IMR-90 (cell line): ENCODE results near the gene HOXB7. TPM values are rescaled to one million over a fixed set of nuclear protein-coding genes. Genes with fewer than 3 reads are reported as not detected.

Experiments used
- ATAC-seq: fragments of 200-7000 bp; cut with Tn5 transposase; 2 replicates; pipeline ENCODE4 v1.9.1; 2020; ENCODE audit warnings: low read depth, mild to moderate bottlenecking, moderate library complexity
- BruUV-seq: library from RNA; stranded (reverse); fragments of 400-500 nt; replicated peaks from 2 replicates; lab custom pipeline; 2021; lab: Mats Ljungman, UMichigan
- CTCF ChIA-PET: fragments of 300-600 bp; formaldehyde crosslinking; extraction: SDS; loops from one replicate; lab custom pipeline; 2021; ENCODE audit warnings: antibody characterized with exemption; lab: Yijun Ruan, JAX
- POLR2A ChIA-PET: fragments of 300-600 bp; sonication (Branson Sonifier 250); formaldehyde crosslinking; loops from one replicate; lab custom pipeline; 2022; ENCODE audit warnings: antibody characterized with exemption; ENCODE audit not compliant: unreplicated experiment; lab: Charles Lee
- DNase-seq: peaks from one replicate; pipeline ENCODE4 v3.0.0; 2013
- H2AFZ ChIP-seq: replicated peaks from 2 replicates; pipeline ENCODE3; 2013; ENCODE audit warnings: low read length, mild to moderate bottlenecking; ENCODE audit not compliant: poor library complexity
- H2AK5ac ChIP-seq: 2 replicates; pipeline ENCODE4 v1.6.1; 2013; ENCODE audit warnings: low read depth, low read length, inconsistent platforms
- H2AK9ac ChIP-seq: replicated peaks from 2 replicates; pipeline ENCODE3; 2013; ENCODE audit warnings: mild to moderate bottlenecking, low read depth, low read length, moderate library complexity; ENCODE audit not compliant: poor library complexity
- H2BK120ac ChIP-seq: 2 replicates; pipeline ENCODE4 v1.6.1; 2013; ENCODE audit warnings: low read depth, low read length, inconsistent platforms
- H2BK15ac ChIP-seq: 3 replicates; pipeline ENCODE4 v1.6.1; 2013; ENCODE audit warnings: low read depth, low read length, inconsistent platforms
- H2BK20ac ChIP-seq: 2 replicates; pipeline ENCODE4 v1.6.1; 2013; ENCODE audit warnings: low read depth, mild to moderate bottlenecking, inconsistent platforms, low read length, moderate library complexity
- H2BK5ac ChIP-seq: 2 replicates; pipeline ENCODE4 v1.6.1; 2013; ENCODE audit warnings: mild to moderate bottlenecking, low read depth, low read length, inconsistent platforms; ENCODE audit not compliant: poor library complexity, severe bottlenecking
- H3K14ac ChIP-seq: replicated peaks from 2 replicates; pipeline ENCODE4 v1.6.1; 2013; ENCODE audit warnings: low read depth, low read length, inconsistent platforms
- H3K18ac ChIP-seq: 2 replicates; pipeline ENCODE4 v1.6.1; 2013; ENCODE audit warnings: low read depth, low read length, control low read depth
- H3K23ac ChIP-seq: 2 replicates; pipeline ENCODE4 v1.6.1; 2013; ENCODE audit warnings: low read depth, low read length, inconsistent platforms
- H3K27ac ChIP-seq: 2 replicates; pipeline ENCODE4 v1.5.1; 2013; ENCODE audit warnings: mild to moderate bottlenecking, control low read depth, low read length; ENCODE audit not compliant: insufficient read depth
- H3K27me3 ChIP-seq: 2 replicates; pipeline ENCODE4 v1.6.1; 2013; ENCODE audit warnings: low read length; ENCODE audit not compliant: control insufficient read depth, insufficient read depth
- H3K36me3 ChIP-seq: 2 replicates; pipeline ENCODE4 v1.6.1; 2013; ENCODE audit warnings: low read length, mixed read lengths; ENCODE audit not compliant: control insufficient read depth, insufficient read depth
- H3K4ac ChIP-seq: 2 replicates; pipeline ENCODE4 v1.6.1; 2013; ENCODE audit warnings: low read depth, low read length, inconsistent platforms
- H3K4me1 ChIP-seq: 2 replicates; pipeline ENCODE4 v1.6.1; 2013; ENCODE audit warnings: low read length, mixed read lengths; ENCODE audit not compliant: control insufficient read depth, insufficient read depth
- H3K4me2 ChIP-seq: 2 replicates; pipeline ENCODE4 v1.6.1; 2013; ENCODE audit warnings: low read depth, mild to moderate bottlenecking, control low read depth, low read length, moderate library complexity
- H3K4me3 ChIP-seq: 2 replicates; pipeline ENCODE4 v1.5.1; 2013; ENCODE audit warnings: low read depth, mild to moderate bottlenecking, control low read depth, low read length, moderate library complexity; ENCODE audit not compliant: insufficient read depth
- H3K56ac ChIP-seq: 2 replicates; pipeline ENCODE4 v1.6.1; 2013; ENCODE audit warnings: low read length, inconsistent platforms; ENCODE audit not compliant: insufficient read depth; ENCODE audit errors: extremely low read depth
- H3K79me1 ChIP-seq, 2 experiments: 2 replicates each; pipeline ENCODE4 v1.6.1; 2013; ENCODE audit warnings: low read length in 2 of 2, inconsistent platforms in 1 of 2, low read depth in 1 of 2
- H3K9ac ChIP-seq: 2 replicates; pipeline ENCODE4 v1.6.1; 2013; ENCODE audit warnings: low read depth, low read length, control low read depth
- H3K9me1 ChIP-seq: 2 replicates; pipeline ENCODE4 v1.6.1; 2013; ENCODE audit warnings: low read length, inconsistent platforms; ENCODE audit not compliant: insufficient read depth
- H3K9me3 ChIP-seq: 2 replicates; pipeline ENCODE4 v1.6.1; 2013; ENCODE audit warnings: low read length; ENCODE audit not compliant: control insufficient read depth, insufficient read depth
- H4K20me1 ChIP-seq: 2 replicates; pipeline ENCODE4 v1.6.1; 2013; ENCODE audit warnings: low read length, inconsistent platforms; ENCODE audit not compliant: insufficient read depth
- H4K5ac ChIP-seq: 2 replicates; pipeline ENCODE4 v1.6.1; 2013; ENCODE audit warnings: mild to moderate bottlenecking, low read depth, low read length, control low read depth
- H4K8ac ChIP-seq, 2 experiments: 2 replicates each; pipeline ENCODE4 v1.6.1; 2013; ENCODE audit warnings: low read depth in 2 of 2, low read length in 2 of 2, control low read depth in 1 of 2, inconsistent platforms in 1 of 2
- H4K91ac ChIP-seq: 2 replicates; pipeline ENCODE4 v1.6.1; 2013; ENCODE audit warnings: low read depth, low read length, inconsistent platforms; ENCODE audit not compliant: insufficient read depth
- BHLHE40 ChIP-seq: fragments of 150-350 bp; IDR thresholded peaks from 2 replicates; pipeline ENCODE4 v1.6.1; 2016; ENCODE audit warnings: mild to moderate bottlenecking, low read depth, low read length
- CHD1 ChIP-seq: IDR thresholded peaks from 2 replicates; pipeline ENCODE4 v1.6.1; 2012; ENCODE audit warnings: low read depth, low read length, improper control_type of control experiment
- FOS ChIP-seq: fragments of 150-350 bp; IDR thresholded peaks from 2 replicates; pipeline ENCODE4 v1.6.1; 2016; ENCODE audit warnings: low read depth, low read length
- MAFK ChIP-seq: IDR thresholded peaks from 2 replicates; pipeline ENCODE4 v1.6.1; 2012; ENCODE audit warnings: low read depth, low read length, improper control_type of control experiment
- MAZ ChIP-seq: IDR thresholded peaks from 2 replicates; pipeline ENCODE4 v1.6.1; 2012; ENCODE audit warnings: low read depth, mild to moderate bottlenecking, low read length, improper control_type of control experiment, moderate library complexity, borderline replicate concordance
- MXI1 ChIP-seq: IDR thresholded peaks from 2 replicates; pipeline ENCODE4 v1.6.1; 2012; ENCODE audit warnings: low read depth, mild to moderate bottlenecking, low read length, moderate library complexity, borderline replicate concordance
- NFE2L2 ChIP-seq: fragments of 150-350 bp; IDR thresholded peaks from 2 replicates; pipeline ENCODE4 v1.6.1; 2016; ENCODE audit warnings: low read depth, mild to moderate bottlenecking, low read length
- POLR2A ChIP-seq: IDR thresholded peaks from 2 replicates; pipeline ENCODE4 v1.6.1; 2012; ENCODE audit warnings: mild to moderate bottlenecking, low read depth, low read length
- RFX5 ChIP-seq: IDR thresholded peaks from 2 replicates; pipeline ENCODE4 v1.8.0; 2012; ENCODE audit warnings: low read depth, mild to moderate bottlenecking, low read length, moderate library complexity
- SMC3 ChIP-seq: fragments of 150-350 bp; IDR thresholded peaks from 2 replicates; pipeline ENCODE4 v1.6.1; 2016; ENCODE audit warnings: low read depth, mild to moderate bottlenecking, antibody characterized with exemption, low read length, moderate library complexity
- WGBS, 2 experiments: methylation state at CpG; one replicate each; pipeline versions ENCODE4 v1.1.5 to v1.1.7; 2013; ENCODE audit warnings: missing lambda C conversion rate in 2 of 2; ENCODE audit not compliant: insufficient read length in 1 of 2; ENCODE audit errors: extremely low coverage in 2 of 2; 5-methylcytosine and 5-hydroxymethylcytosine counted together
- dilution Hi-C: fragments of 300-500 bp; cut with HindIII; formaldehyde crosslinking; loops from one replicate; pipeline ENCODE4 v1.14.3; 2018; ENCODE audit warnings: low sequenced_read_pairs; ENCODE audit not compliant: unreplicated experiment
- in situ Hi-C: fragments of 300-500 bp; cut with MboI; formaldehyde crosslinking; loops from 3 replicates; pipeline ENCODE4 v1.14.3; 2019; ENCODE audit warnings: low sequenced_read_pairs, inconsistent platforms, mixed read lengths
- intact Hi-C: fragments of 100-400 bp; cut with micrococcal nuclease; formaldehyde crosslinking; loops from 2 replicates; pipeline ENCODE4 v1.10.0; 2022
- polyA plus RNA-seq, 3 experiments: library from polyadenylated mRNA; depleted of rRNA; stranded (reverse); fragments of >200 nt; gene quantifications; 2 replicates each; pipeline ENCODE4 v1.2.3, GENCODE V29; 2012; ENCODE audit warnings: low replicate concordance in 1 of 3
- total RNA-seq: library from RNA; depleted of rRNA; stranded (reverse); fragments of >200 nt; gene quantifications from 2 replicates; pipeline ENCODE4 v1.2.3, GENCODE V29; 2012
- TF ChIP-seq, protein P1 (sequence below): fragments of 150-350 bp; IDR thresholded peaks from 2 replicates; pipeline ENCODE4 v1.6.1; 2017; ENCODE audit warnings: mild to moderate bottlenecking, antibody characterized with exemption, low read length, low read depth
- TF ChIP-seq, protein P2 (sequence below): fragments of 150-350 bp; IDR thresholded peaks from 2 replicates; pipeline ENCODE4 v1.6.1; 2016; ENCODE audit warnings: low read depth, mild to moderate bottlenecking, low read length, moderate library complexity, borderline replicate concordance
- TF ChIP-seq, protein P3 (sequence below): conservative IDR thresholded peaks from 2 replicates; pipeline ENCODE4 v1.5.1; 2012; ENCODE audit warnings: mild to moderate bottlenecking, low read depth, low read length, improper control_type of control experiment

HOXB7 gene
- total and polyA plus RNA-seq, 2 of the 4 experiments (the other 2 are of a cell fraction), result 1.8 to 6.7 TPM

DNA sequence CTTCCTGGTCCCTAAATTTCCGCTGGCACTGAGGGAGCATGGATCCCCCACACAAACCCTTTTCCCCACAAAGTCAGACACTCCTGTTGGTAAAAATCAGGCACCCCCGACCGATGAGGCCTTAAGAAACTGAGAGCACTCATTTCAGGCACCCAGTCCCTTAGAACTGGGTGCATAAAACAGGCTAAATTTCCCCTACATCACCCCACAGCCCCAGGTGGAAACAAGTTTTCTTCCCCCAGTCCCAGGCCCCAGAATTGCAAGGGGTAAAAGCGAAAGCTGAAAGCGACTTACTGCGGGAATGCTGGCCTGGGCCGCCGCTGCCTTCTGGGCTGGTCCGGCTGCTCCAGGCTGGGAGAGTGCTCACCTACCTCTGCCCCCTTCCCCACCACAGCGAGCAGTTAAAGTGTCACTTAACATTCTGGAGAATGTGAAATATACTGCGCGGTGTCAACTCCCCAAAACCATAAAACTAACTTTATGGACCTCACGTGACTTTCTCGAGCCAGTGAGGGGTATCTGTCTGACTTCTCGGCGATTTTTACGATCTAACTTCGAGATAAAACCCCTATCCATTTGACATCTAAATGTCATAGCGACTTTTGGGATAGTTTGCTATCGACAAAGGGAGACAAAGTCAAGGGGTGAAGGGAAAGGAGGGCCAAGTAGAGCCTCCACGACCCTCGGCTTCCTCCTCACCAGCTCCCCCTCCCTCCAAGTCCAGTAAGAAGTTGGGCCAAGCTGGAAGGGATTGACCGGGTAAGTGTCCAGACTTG lies 20.8 kb downstream of the HOXB7 start, which contains the start of gene HOXB3:
Gene HOXB3, minus strand, starts transcription at position 411 of the 776 bp plus-strand sequence. CDS start 37,767 bp downstream, outside the sequence.
- no peaks in the 10 kb centered on the region for H3K27me3 ChIP-seq
- CTCF ChIA-PET, result interaction anchor here (0.6 to 1.5 kb wide), 3 partner anchors 33 to 238 kb away, joined by 3 to 4 read pairs (median 4); no protein-coding TSS in a partner anchor
- intact Hi-C loops, result no loop called here
- TF ChIP-seq, protein P1, sequence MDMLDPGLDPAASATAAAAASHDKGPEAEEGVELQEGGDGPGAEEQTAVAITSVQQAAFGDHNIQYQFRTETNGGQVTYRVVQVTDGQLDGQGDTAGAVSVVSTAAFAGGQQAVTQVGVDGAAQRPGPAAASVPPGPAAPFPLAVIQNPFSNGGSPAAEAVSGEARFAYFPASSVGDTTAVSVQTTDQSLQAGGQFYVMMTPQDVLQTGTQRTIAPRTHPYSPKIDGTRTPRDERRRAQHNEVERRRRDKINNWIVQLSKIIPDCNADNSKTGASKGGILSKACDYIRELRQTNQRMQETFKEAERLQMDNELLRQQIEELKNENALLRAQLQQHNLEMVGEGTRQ, result peak; percentile 89
- TF ChIP-seq POLR2A (peak; percentile 44; the same call in 1 of the 2 replicates), MXI1 (no peak), FOS (no peak), MAFK (no peak), CHD1 (0 out of 2 replicates have a peak, but pooled peaks have one; percentile 29), NFE2L2 (no peak), BHLHE40 (peak; percentile 81), RFX5 (no peak), SMC3 (no peak), MAZ (0 out of 2 replicates have a peak, but pooled peaks have one; percentile 7)
- TF ChIP-seq, protein P2, sequence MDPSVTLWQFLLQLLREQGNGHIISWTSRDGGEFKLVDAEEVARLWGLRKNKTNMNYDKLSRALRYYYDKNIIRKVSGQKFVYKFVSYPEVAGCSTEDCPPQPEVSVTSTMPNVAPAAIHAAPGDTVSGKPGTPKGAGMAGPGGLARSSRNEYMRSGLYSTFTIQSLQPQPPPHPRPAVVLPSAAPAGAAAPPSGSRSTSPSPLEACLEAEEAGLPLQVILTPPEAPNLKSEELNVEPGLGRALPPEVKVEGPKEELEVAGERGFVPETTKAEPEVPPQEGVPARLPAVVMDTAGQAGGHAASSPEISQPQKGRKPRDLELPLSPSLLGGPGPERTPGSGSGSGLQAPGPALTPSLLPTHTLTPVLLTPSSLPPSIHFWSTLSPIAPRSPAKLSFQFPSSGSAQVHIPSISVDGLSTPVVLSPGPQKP, result no peak
- TF ChIP-seq, protein P3, sequence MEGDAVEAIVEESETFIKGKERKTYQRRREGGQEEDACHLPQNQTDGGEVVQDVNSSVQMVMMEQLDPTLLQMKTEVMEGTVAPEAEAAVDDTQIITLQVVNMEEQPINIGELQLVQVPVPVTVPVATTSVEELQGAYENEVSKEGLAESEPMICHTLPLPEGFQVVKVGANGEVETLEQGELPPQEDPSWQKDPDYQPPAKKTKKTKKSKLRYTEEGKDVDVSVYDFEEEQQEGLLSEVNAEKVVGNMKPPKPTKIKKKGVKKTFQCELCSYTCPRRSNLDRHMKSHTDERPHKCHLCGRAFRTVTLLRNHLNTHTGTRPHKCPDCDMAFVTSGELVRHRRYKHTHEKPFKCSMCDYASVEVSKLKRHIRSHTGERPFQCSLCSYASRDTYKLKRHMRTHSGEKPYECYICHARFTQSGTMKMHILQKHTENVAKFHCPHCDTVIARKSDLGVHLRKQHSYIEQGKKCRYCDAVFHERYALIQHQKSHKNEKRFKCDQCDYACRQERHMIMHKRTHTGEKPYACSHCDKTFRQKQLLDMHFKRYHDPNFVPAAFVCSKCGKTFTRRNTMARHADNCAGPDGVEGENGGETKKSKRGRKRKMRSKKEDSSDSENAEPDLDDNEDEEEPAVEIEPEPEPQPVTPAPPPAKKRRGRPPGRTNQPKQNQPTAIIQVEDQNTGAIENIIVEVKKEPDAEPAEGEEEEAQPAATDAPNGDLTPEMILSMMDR, result no peak

More for the DNA sequence above, 20.8 kb downstream of the HOXB7 start, which contains the start of gene HOXB3:
- H3K36me3 ChIP-seq, result peaks cover 10% of the 10 kb centered on the region; the same call in 1 of the 2 replicates
- peak within 1 kb of the TSS; percentile 94 for H2AK9ac ChIP-seq
- peak within 1 kb of the TSS; percentile 64 for H2AFZ ChIP-seq
- H3K18ac ChIP-seq, result peak within 1 kb of the TSS; percentile 96
- ATAC-seq (peak; percentile 0), DNase-seq (peak; percentile 68)
- H3K14ac ChIP-seq, result peak within 1 kb of the TSS; percentile 99
- H3K9me1 ChIP-seq, result no peaks in the 10 kb centered on the region
- peak within 1 kb of the TSS; percentile 96 to 99 for H4K8ac ChIP-seq
- peak within 1 kb of the TSS; percentile 97 for H2BK120ac ChIP-seq
- H3K4me3 ChIP-seq, result peak within 1 kb of the TSS; percentile 91
- no peaks in the 10 kb centered on the region for H3K79me1 ChIP-seq
- dilution Hi-C loops, result no loop called here
- H2AK5ac ChIP-seq, result peak within 1 kb of the TSS; percentile 98
- H3K9ac ChIP-seq, result peak within 1 kb of the TSS; percentile 100
- no TSS peak for BruUV-seq
- peak within 1 kb of the TSS; percentile 99 for H4K91ac ChIP-seq
- no peaks in the 10 kb centered on the region for H3K9me3 ChIP-seq
- peak within 1 kb of the TSS; percentile 92 for H4K5ac ChIP-seq
- peak within 1 kb of the TSS; percentile 99 for H3K27ac ChIP-seq
- H3K56ac ChIP-seq, result peak within 1 kb of the TSS; percentile 100
- peak within 1 kb of the TSS; percentile 91 for H2BK20ac ChIP-seq
- H3K4me1 ChIP-seq, result peaks cover 4% of the 10 kb centered on the region
- in situ Hi-C loops, result loop anchor here (10.0 kb wide), 1 partner anchor 565 kb away; no protein-coding TSS in a partner anchor
- H4K20me1 ChIP-seq, result no peaks in the 10 kb centered on the region; the same call in 1 of the 2 replicates
- H3K4me2 ChIP-seq, result peak within 1 kb of the TSS; percentile 98
- H3K23ac ChIP-seq, result peak within 1 kb of the TSS; percentile 100
- WGBS, 2 experiments, result 0% methylated on average over 1 of the region's 23 CpGs; no CpG with 5 or more reads in 1 of the 2 experiments
- POLR2A ChIA-PET, result interaction anchor here (0.5 to 1.0 kb wide), 7 partner anchors 10 to 50 kb away, joined by 3 to 9 read pairs (median 4); no protein-coding TSS in a partner anchor
- H2BK15ac ChIP-seq, result peak within 1 kb of the TSS; percentile 95
- H3K4ac ChIP-seq, result peak within 1 kb of the TSS; percentile 99
- peak within 1 kb of the TSS; percentile 99 for H2BK5ac ChIP-seq
